G401.6 (cell line): ENCODE measurements around the gene WDFY3.
"Not testable (repeated sequence)": the region's sequence is repeated elsewhere in the genome, so short reads cannot be mapped to it uniquely, and the experiment has no call there.

ENCODE experiments used
- FAIRE-seq: peaks from 2 replicates; lab custom pipeline; 2012; peaks lifted over from hg19 to GRCh38; lab: Jason Lieb, UNC

Gene WDFY3

GRCh38 chr4:84856468-84857049 lies 109.9 kb downstream of the WDFY3 start:
- FAIRE-seq: no peak

GRCh38 chr4:84855774-84856173 lies 110.7 kb downstream of the WDFY3 start:
- no peak for FAIRE-seq

- peak; percentile 17 for FAIRE-seq
Observed at GRCh38 chr4:84852081-84852480, 114.4 kb downstream of the WDFY3 start.

GRCh38 chr4:84849051-84849640 lies 117.3 kb downstream of the WDFY3 start:
- FAIRE-seq: no peak

- no peak for FAIRE-seq
Observed at GRCh38 chr4:84848432-84848831, 118.1 kb downstream of the WDFY3 start.

GRCh38 chr4:84847978-84848377 lies 118.5 kb downstream of the WDFY3 start:
- FAIRE-seq: no peak

GRCh38 chr4:84846985-84847384 lies 119.5 kb downstream of the WDFY3 start:
- FAIRE-seq: no peak

- FAIRE-seq: no peak
Observed at GRCh38 chr4:84841435-84841834, 125.1 kb downstream of the WDFY3 start.

GRCh38 chr4:84837751-84838150 lies 128.7 kb downstream of the WDFY3 start:
- no peak for FAIRE-seq

- peak; percentile 27 for FAIRE-seq
Observed at GRCh38 chr4:84829633-84830032, 136.9 kb downstream of the WDFY3 start.

- FAIRE-seq: no peak
Observed at GRCh38 chr4:84826681-84827080, 139.8 kb downstream of the WDFY3 start.

- peak; percentile 48 for FAIRE-seq
Observed at GRCh38 chr4:84825701-84826341, 140.7 kb downstream of the WDFY3 start.

GRCh38 chr4:84821064-84821463 lies 145.4 kb downstream of the WDFY3 start:
- no peak for FAIRE-seq

- FAIRE-seq: no peak
Observed at GRCh38 chr4:84814094-84814750, 152.3 kb downstream of the WDFY3 start.

GRCh38 chr4:84809946-84810345 lies 156.5 kb downstream of the WDFY3 start:
- FAIRE-seq: no peak

GRCh38 chr4:84808332-84808731 lies 158.2 kb downstream of the WDFY3 start:
- FAIRE-seq: no peak

- FAIRE-seq: not testable (repeated sequence)
Observed at GRCh38 chr4:84806541-84806940, 159.9 kb downstream of the WDFY3 start.

- no peak for FAIRE-seq
Observed at GRCh38 chr4:84804136-84804535, 162.4 kb downstream of the WDFY3 start.

- no peak for FAIRE-seq
Observed at GRCh38 chr4:84803720-84804119, 162.8 kb downstream of the WDFY3 start.

- FAIRE-seq: no peak
Observed at GRCh38 chr4:84803116-84803515, 163.4 kb downstream of the WDFY3 start.

- no peak for FAIRE-seq
Observed at GRCh38 chr4:84800256-84800655, 166.2 kb downstream of the WDFY3 start.

GRCh38 chr4:84799318-84799717 lies 167.2 kb downstream of the WDFY3 start:
- FAIRE-seq: no peak

- no peak for FAIRE-seq
Observed at GRCh38 chr4:84796394-84796793, 170.1 kb downstream of the WDFY3 start.
